ENCODE measurements around the gene SEMA3G. TPM values are rescaled to one million over a fixed set of nuclear protein-coding genes. Genes with fewer than 3 reads are reported as not detected.

SEMA3G gene
- total RNA-seq, 1 donor from 2014 or later, result not detected

GRCh38 chr3:52446042-52446441, 1.1 kb upstream of the SEMA3G start:
- ChIA-PET POLR2A (no interaction called here), CTCF (interaction anchor here (0.8 to 3.9 kb wide), 6 partner anchors 9 to 158 kb away, joined by 3 to 37 read pairs (median 6); partner anchors contain the start of gene GLYCTK)
- peaks cover 9% of the 10 kb centered on the region for H3K4me1 Mint-ChIP-seq
- H3K4me3 Mint-ChIP-seq, result no peak overlapping the region
- no peak overlapping the region for H3K27ac Mint-ChIP-seq
- TF ChIP-seq, protein P1, sequence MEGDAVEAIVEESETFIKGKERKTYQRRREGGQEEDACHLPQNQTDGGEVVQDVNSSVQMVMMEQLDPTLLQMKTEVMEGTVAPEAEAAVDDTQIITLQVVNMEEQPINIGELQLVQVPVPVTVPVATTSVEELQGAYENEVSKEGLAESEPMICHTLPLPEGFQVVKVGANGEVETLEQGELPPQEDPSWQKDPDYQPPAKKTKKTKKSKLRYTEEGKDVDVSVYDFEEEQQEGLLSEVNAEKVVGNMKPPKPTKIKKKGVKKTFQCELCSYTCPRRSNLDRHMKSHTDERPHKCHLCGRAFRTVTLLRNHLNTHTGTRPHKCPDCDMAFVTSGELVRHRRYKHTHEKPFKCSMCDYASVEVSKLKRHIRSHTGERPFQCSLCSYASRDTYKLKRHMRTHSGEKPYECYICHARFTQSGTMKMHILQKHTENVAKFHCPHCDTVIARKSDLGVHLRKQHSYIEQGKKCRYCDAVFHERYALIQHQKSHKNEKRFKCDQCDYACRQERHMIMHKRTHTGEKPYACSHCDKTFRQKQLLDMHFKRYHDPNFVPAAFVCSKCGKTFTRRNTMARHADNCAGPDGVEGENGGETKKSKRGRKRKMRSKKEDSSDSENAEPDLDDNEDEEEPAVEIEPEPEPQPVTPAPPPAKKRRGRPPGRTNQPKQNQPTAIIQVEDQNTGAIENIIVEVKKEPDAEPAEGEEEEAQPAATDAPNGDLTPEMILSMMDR (IDR thresholded peaks at IDR 0.05), result no peak
- H3K36me3 Mint-ChIP-seq (ENCODE audit: low read depth), result no peaks in the 10 kb centered on the region
- no peaks in the 10 kb centered on the region for H3K9me3 Mint-ChIP-seq
- ATAC-seq (ENCODE audit: low read depth), result no peak
- peaks cover 3% of the 10 kb centered on the region for H3K27me3 Mint-ChIP-seq
- intact Hi-C loops (cut with micrococcal nuclease), result loop anchor here (2.0 to 5.0 kb wide), 2 partner anchors 219 to 445 kb away; partner anchors contain the start of gene TLR9
- no peak for DNase-seq

DNA sequence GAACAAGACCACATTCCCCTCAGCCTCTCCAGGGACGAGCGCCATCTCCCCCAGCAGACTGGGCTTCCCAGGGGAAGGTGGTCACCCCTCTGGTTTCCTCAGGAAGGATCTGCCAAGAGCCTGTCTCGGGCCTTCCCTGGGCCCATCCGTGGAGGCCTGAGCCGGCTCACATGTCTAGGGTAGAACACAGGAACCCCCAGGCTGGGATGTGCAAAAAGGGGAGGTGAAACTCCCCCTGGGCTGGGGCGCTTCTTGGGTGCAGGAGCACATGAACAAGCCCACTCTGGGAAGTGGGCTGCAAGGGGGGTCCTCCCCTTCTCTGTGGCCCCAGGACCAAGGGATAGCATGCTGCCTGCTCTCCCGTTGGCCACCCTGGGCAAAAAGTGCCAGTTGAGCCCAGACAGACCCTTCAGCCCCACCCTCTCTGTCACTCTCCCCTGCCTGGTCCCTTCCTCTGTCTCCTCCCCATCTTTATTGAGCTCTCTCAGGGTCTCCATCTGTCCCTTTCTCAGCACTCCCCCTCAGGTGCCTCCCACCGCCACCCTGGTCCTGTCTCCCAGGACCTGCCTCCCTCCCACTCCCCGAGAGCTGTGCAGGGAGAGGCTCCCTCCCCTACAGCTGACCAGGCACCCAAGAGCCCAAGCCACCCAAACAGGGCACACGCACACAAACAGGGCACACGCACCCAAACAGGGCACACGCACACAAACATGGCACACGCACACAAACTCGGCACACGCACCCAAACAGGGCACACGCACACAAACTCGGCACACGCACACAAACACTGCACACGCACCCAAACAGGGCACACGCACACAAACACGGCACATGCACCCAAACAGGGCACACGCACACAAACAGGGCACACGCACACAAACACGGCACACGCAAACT, 864 bp downstream of the SEMA3G start:
- Mint-ChIP-seq H3K4me3 (no peak overlapping the region), H3K4me1 (peaks cover 9% of the 10 kb centered on the region), H3K27ac (no peak overlapping the region), H3K36me3 (ENCODE audit: low read depth) (no peaks in the 10 kb centered on the region), H3K9me3 (no peaks in the 10 kb centered on the region), H3K27me3 (peaks cover 3% of the 10 kb centered on the region)
- TF ChIP-seq, protein P1 (IDR thresholded peaks at IDR 0.05), result no peak
- POLR2A ChIA-PET, result no interaction called here
- no peak for DNase-seq
- CTCF ChIA-PET, result no interaction called here
- intact Hi-C loops (cut with micrococcal nuclease), result no loop called here
- ATAC-seq (ENCODE audit: low read depth), result no peak

DNA sequence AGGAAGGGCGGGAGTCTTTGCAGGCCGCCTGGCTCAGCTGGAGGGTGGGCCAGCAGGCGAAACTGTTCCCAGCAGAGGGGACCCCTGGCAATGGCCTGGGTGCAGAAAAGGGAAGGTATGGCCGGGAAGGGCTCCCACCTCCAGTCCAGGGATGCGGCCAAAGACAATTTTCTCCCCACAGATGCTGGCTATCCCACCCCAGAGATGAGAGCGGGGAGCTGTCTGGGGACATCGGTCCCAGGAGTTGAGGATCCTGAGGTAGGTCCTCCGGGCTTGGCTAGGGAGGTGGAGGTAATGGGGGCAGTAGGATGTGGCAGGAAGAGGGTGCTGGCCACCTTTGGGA, 1.7 kb downstream of the SEMA3G start:
- DNase-seq (no peak), ATAC-seq (ENCODE audit: low read depth) (no peak)
- Mint-ChIP-seq H3K27me3 (peaks cover 3% of the 10 kb centered on the region), H3K36me3 (ENCODE audit: low read depth) (no peaks in the 10 kb centered on the region), H3K9me3 (no peaks in the 10 kb centered on the region), H3K27ac (no peak overlapping the region), H3K4me3 (no peak overlapping the region), H3K4me1 (peaks cover 9% of the 10 kb centered on the region)
- intact Hi-C loops (cut with micrococcal nuclease), result no loop called here
- TF ChIP-seq, protein P1 (IDR thresholded peaks at IDR 0.05), result no peak
- ChIA-PET CTCF (no interaction called here), POLR2A (no interaction called here)

DNA sequence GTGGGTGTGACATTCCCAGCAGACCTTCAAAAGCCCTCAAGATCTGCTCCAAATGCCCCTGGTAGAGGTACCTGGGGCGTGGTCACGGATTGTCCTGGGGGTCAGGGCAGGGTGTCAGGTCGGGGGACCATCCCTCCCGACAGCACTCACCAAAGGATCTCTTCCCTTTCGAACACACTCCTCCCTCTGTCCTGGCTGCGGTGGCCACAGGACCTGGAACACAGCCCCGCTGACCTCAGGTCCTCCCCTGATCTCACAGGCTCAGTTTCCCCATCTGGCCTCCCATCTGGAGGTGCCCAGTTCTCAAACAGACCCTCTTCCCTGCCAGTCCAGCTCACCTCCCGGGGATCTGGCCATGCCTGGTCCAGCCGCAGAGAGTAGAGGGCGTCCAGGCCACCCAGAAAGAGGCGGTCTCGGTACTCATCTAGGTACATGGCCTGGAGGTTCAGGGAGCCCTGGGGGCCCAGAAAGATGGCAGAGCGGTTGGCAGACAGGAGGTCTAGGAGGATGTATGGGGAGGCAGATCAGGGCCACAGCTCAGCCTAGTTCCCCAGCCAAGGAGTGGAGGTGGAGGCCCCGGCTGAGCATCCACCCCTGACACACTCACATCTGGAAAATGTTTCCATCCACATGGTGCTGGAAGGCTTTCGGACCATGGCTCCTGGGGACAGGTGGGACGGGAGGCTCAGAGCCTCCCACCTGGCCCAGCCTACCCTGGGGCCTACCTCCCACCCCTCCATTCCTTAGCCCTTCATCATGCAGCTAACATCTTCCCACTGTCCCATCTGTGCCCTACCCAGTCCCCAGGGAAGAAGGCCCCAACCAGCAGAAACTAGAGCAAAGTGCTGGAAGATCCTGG, 2.3 kb downstream of the SEMA3G start:
- POLR2A ChIA-PET, result no interaction called here
- no peak for DNase-seq
- Mint-ChIP-seq H3K36me3 (ENCODE audit: low read depth) (no peaks in the 10 kb centered on the region), H3K4me3 (no peak overlapping the region), H3K4me1 (peaks cover 9% of the 10 kb centered on the region), H3K9me3 (no peaks in the 10 kb centered on the region), H3K27me3 (peaks cover 3% of the 10 kb centered on the region), H3K27ac (no peak overlapping the region)
- intact Hi-C loops (cut with micrococcal nuclease), result no loop called here
- ATAC-seq (ENCODE audit: low read depth), result no peak
- CTCF ChIA-PET, result no interaction called here
- TF ChIP-seq, protein P1 (IDR thresholded peaks at IDR 0.05), result no peak

DNA sequence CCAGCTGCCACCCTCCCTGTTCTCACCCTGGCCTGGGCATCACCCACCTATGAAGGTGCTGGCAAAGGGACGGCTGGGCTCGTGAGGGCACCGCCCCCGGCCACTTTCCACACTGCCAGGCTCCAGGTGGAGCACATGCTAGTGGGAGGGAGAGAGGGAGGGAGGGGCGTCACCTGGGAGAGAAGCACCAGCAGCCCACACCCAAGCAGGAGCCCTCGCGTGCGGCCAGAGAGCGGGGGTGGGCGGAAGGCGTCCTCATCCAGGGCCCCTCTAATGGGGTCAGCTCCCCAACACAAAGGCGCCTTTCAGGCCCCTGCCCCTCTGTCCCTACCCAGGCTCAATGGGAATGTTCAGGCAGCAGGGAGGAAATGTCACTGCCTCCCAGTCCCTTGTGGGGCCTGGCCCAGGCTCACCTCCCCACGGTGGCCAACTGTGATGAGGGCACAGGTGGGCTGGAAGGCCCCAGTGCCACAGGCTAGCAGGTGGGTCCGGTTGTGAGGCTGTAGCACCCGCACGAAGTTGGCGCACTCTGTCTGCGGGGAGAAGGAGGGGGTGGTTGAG, 3.1 kb downstream of the SEMA3G start:
- intact Hi-C loops (cut with micrococcal nuclease), result no loop called here
- H3K4me1 Mint-ChIP-seq, result peaks cover 5% of the 10 kb centered on the region
- POLR2A ChIA-PET, result no interaction called here
- no peak overlapping the region for H3K27ac Mint-ChIP-seq
- no peak for ATAC-seq (ENCODE audit: low read depth)
- TF ChIP-seq, protein P1 (IDR thresholded peaks at IDR 0.05), result no peak
- no peaks in the 10 kb centered on the region for H3K9me3 Mint-ChIP-seq
- no peak for DNase-seq
- H3K36me3 Mint-ChIP-seq (ENCODE audit: low read depth), result no peaks in the 10 kb centered on the region
- H3K4me3 Mint-ChIP-seq, result no peak overlapping the region
- peaks cover 3% of the 10 kb centered on the region for H3K27me3 Mint-ChIP-seq
- CTCF ChIA-PET, result no interaction called here

All from activated B cell treated with CpG ODN at 0.5 μM for 24 hours (primary cell).